ENCODE measurements around the gene SUGT1. TPM values are rescaled to one million over a fixed set of nuclear protein-coding genes. Genes with fewer than 3 reads are reported as not detected.
"Not testable (repeated sequence)": the region's sequence is repeated elsewhere in the genome, so short reads cannot be mapped to it uniquely, and the experiment has no call there.

Gene SUGT1
- total RNA-seq, 1 experiment from 2014 or later, result 29.6 TPM

DNA sequence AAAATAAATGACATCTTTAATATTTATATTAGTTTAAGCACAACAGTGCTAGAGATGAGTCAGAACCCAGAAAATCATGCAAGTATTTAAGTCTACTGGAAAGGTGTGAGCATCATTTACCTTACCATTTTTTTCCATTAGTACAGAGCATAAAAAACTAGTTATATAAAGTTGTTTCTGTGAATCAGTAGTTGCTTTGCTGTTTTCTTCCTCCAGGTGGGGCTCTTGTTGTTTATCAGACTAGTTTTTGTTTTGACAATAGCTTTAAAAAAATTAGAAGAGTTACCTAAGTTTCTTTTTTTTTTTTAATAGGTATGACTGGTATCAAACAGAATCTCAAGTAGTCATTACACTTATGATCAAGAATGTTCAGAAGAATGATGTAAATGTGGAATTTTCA, 12.7 kb downstream of the SUGT1 start:
- DNase-seq (ENCODE audit: low spot score), result peak; percentile 62

DNA sequence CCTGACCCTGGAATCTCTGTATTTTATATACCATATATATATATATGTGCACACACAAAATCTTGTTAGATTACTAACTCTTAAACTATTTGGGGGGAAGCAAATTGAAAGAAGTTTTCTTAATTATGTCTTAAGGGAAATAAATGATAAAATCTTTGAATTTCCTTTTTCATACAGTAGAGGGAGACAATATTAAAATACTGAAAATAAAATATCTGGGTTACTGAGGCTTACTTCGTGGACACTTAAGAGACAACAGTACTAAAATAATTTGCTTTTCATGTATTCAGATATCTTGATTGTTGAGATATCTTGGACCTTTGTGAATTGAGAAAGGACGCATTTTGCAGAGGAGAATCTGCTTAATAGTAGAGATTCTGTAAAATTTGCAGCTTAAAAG, 17.0 kb downstream of the SUGT1 start:
- DNase-seq (ENCODE audit: low spot score), result no peak

DNA sequence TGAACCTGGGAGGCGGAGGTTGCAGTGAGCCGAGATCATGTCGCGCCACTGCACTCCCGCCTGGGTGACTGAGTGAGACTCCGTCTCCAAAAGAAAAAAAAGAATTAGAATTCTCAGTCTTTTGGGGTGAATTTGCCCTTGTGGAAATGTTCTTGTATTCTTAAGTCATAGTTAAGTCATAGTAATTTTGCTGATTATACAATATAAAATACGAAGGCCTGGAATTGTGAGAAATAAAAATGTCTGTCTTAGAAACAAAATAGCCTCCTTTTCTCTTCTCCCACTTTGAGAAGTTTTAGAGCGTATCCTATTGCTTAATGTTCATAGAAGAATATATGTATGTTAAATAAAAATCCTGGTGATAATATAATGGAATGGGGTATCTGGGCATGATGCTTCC, 18.1 kb downstream of the SUGT1 start:
- DNase-seq (ENCODE audit: low spot score), result no peak

DNA sequence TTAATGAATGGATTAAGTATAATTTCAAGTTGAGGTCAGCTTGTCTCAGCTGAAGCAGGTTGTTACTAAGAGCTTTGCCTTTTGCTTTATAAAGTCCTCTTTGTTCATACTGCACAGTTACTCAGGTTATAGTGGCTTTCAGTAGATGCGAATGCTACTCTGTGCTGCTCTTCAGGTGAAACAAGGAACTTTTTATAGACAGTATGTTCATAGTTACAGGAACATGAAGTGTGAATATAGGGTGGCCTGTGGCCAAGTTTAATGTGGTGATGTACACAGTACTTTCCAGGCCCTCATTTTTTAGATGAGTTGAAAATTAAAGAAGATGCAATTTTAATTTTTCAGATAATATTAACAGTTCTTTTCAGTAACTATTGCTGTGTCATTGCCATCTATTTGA, 20.8 kb downstream of the SUGT1 start:
- no peak for DNase-seq (ENCODE audit: low spot score)

DNA sequence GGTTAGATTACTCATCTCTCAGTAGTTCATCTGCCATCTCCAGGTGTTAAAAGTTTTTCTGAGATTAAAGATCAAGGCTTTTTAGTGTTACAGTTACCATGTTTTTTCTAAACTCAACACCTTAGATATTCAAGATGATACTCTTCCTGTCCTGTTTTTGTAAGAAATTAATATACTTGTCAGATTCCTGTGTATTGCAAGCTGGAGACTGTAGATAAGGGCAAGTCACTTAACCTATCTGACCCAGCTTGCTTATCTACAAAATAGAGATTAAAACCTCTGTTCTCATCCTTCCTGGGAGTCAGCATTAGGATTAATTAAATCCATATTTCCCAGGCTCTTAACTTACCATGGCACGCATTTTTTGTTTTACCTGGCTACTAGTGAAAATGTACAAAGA, 25.2 kb downstream of the SUGT1 start:
- no peak for DNase-seq (ENCODE audit: low spot score)

DNA sequence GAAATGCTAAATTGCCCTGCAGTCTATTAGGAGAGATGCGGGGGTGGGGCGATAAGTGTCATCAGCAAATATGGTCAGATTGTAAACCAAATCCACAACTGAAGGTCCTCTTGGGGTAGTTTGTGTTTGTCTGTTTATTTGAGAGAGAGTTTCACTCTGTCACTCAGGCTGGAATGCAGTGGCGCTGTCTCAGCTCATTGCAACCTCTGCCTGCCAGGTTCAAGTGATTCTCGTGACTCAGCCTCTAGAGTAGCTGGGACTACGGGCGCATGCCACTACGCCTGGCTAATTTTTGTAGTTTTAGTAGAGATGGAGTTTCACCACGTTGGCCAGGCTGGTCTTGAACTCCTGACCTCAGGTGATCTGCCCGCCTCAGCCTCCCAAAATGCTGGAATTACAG, 33.2 kb downstream of the SUGT1 start:
- DNase-seq (ENCODE audit: low spot score), result not testable (repeated sequence)

DNA sequence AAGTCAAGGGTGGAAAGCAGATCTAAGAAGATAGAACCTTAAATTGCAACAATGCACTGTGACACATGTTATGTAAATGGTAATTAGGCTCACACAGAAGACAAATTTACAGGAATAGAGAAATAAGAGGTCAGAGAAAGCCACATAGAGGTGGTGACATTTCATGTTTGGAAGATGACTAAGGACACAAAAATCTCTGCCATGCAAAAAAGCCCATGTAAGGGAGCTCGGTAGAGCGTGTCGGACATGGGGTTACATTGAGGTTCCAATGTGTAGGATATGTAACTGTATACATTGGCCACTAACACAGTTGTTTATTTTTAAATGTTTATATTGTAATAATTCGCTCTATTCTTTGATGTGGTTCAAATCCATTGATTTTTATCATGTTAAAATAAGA, 33.7 kb downstream of the SUGT1 start:
- no peak for DNase-seq (ENCODE audit: low spot score)

DNA sequence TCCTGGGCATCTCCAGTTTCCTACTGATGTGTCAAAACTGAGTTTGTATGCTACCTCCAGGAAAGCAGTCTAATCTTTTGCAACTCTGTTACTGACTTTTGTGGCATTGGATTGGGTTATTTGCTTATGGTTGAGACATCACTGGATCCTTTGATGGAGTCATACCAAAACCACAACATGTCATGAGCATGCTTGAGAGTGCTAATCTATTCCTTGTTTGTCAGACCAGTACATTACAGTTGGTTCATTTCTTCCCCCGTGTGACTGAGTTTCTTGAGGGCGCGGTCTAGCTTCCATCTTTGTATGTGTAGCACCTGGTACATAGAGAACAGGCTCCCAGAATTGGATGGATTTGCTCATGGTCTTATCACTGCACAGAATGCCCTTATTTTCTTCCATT, 43.2 kb downstream of the SUGT1 start:
- no peak for DNase-seq (ENCODE audit: low spot score)

DNA sequence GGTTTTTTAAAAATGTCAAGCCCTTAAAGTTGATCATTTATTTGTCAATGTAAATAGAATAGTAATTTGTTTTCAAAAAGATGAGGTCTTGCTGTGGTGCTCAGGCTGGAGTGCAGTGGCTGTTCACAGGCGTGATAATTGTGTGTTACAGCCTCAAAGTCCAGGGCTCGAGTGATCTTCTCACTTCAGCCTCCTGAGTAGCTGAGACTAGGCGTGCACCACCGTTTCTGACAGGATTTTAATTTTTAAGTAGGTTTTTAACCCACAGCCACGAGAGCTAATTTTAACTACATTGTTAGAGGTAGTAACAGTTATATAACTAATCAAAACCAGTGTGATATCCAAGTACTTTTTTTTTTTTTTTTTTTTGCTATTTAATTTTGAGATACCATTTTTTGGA, 43.9 kb downstream of the SUGT1 start:
- no peak for DNase-seq (ENCODE audit: low spot score)

DNA sequence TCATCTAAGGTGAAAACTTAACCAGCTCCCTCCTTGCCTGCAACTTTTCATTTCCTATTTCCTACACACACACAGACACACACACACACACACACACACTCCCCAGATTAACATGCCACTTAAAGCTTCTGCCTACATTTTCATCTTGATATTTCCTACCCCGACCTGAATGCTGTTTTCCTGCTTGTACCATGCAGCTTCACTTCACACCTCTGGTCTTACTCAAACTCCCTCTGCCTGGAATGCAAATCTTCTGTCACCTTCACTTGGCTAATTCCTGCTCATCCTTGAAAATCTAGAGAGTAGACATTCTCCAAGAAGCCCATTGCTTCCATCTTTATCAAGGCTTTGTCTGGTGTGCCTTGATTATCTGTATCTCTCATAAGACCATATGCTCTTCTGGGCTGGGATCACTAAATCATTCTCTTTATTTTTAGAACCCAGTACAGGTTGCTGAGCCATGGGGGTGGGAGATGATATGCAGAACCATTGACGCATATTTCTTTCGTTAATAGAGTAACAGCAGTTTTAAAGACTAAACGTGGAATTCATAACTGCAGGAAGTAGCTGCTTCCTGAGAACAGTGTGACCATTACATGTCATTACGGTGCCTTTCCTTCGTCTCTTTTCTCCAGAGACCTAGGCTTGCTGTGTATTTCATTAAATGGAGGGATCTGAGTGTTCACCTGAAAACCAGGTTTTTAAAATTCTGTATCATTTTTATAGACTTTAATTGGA, 49.3 kb downstream of the SUGT1 start:
- DNase-seq (ENCODE audit: low spot score), result no peak

DNA sequence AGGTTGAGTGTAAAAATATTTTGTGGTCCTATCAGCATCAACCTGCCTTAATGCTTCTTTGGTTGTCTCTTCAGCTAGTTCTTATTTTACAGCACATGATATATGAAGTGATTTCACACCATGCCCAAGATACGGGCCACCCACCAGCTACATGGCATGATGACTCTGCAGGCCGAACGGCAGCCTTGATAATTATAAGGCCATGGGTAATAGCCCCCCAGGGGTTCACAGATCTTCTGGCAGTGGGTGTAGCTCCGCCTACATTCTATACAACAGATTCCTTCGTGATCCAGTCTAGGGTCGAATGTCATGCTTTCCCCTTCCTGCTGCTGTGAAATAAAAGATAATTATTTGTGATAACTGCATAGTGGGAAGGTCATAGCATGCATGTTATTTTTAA, 50.8 kb downstream of the SUGT1 start:
- DNase-seq (ENCODE audit: low spot score), result no peak

DNA sequence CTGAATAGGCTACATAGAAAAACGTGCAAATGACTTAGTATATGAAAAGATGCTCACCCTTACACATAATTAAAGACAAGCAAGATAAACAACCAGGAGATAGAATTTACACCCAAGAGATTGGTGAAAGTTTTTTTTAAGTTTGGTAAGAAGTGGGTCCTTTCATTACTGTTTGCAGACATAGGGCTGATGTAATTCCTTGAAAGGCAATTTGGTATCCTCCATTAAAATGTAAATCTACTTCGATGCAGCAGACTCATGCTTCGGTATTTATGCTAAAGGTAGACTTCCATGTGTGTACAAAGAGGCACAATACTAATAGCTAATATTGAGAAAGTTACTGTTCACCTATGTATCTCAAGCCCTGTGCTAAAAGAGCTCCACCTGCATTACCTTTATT, 53.4 kb downstream of the SUGT1 start:
- no peak for DNase-seq (ENCODE audit: low spot score)

DNA sequence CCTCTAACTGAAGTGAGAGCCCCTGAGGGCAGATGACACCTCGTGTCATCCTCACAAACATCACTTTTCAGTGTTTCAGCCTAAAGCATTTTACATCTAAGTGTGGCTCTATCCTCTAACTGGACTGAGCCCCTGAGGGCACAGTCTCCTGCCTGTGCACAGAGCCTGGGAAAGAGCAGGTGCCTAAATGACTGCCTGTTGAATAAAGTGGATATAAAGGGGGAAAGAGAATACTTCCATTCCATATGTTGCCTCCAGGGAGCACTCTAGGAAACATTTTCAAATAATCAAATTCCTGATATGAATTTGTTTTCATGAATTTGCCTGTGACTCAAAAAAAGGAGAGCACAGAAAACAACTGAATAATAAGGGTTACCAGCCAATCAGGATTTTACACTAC, 54.7 kb downstream of the SUGT1 start:
- peak; percentile 24 for DNase-seq (ENCODE audit: low spot score)

DNA sequence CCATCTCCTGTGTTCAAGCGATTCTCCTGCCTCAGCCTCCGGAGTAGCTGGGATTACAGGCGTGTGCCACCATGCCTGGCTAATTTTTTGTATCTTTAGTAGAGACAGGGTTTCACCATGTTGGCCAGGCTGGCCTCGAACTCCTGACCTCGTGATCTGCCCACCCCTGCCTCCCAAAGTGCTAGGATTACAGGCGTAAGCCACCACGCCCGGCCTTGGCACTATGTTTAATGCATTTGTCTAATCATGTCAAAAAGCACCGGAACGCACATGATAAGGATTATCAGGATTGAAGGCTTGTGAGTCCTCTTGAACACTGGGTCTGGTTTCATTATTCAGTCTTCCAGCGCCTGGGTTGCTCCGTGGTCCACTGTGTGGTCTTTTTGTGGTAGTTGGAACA, 55.6 kb downstream of the SUGT1 start:
- DNase-seq (ENCODE audit: low spot score), result not testable (repeated sequence)

DNA sequence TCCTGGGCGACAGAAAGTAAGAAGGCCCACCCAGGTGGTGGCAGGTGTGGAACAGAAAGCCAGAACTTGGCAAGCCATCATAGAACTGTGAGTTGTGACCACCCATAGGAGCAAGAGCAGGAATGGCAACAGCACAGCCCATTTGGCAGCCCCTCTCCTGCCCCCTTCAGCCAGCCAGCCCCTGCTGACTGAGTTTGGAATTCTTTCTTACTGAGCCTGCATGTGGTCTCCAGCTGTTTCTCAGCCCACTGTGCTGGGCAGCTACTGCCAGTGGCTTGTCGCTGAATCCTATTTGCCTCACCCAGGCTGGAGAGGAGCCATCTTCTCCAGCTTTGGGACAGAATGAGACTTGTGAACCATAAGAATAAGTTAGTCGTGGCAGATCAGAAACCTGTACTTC, 58.6 kb downstream of the SUGT1 start:
- DNase-seq (ENCODE audit: low spot score), result no peak

DNA sequence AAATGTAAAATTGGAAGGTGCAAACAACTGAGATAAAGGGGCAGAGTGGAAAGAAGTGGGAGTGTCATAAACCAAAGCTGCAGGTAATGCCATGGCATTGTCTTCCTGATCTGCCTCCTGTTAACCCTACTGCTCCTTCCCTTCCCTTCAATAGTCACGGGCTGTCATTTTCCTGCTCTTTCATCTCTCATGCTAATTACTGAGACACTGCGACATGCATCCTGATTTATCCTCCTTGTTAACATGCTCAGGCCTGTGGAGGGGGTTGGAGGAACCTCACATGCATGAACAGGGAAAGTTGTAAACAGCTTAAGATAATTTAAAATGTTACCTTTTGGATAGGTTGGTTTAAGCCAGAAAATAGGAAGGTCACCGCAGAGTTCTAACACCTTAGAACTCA, 59.7 kb downstream of the SUGT1 start:
- no peak for DNase-seq (ENCODE audit: low spot score)

DNA sequence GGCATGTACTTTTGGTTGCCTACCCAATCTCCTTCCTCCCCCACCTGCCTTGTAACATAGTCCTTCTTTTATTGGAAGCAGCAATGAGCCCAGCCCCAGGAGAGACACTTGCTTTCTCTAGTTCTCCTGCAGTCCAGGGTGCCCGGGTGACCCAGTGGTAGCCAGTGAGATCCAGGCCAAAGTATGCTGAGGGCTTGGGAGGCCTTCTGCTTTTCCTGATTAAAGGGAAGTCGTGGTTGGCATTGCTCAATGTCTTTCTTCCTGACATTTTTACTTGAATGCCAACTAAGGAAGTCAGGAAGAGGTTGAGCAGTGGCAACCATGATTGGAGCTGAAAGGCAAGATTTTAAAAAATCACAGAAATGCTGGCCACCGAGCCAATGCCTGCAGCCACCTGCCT, 61.3 kb downstream of the SUGT1 start:
- no peak for DNase-seq (ENCODE audit: low spot score)

DNA sequence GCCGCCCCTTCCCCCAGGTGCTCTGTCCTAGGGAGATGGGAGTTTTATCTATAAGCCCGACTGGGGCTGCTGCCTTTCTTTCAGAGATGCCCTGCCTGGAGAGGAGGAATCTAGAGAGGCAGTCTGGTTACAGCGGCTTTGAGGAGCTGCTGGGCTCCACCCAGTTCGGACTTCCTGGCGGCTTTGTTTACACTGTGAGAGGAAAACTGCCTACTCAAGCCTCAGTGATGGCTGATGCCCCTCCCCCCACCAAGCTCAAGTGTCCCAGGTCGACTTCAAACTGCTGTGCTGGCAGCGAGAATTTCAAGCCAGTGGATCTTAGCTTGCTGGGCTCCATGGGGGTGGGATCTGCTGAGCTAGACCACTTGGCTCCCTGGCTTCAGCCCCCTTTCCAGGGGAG, 68.3 kb downstream of the SUGT1 start:
- peak; percentile 66 for DNase-seq (ENCODE audit: low spot score)

DNA sequence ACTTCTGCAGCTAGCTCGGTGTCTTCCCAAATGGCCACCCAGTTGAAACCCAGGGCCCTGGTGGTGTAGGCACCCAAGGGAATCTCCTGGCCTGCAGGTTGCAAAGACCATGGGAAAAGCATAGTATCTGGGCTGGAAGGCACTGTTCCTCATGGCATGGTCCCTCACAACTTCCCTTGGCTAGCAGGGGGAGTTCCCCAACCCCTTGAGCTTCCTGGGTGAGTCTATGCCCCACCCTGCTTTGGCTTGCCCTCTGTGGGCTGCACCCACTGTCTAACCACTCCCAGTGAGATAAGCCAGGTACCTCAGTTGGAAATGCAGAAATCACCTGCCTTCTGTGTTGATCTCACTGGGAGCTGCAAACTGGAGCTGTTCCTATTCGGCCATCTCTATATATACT, 68.7 kb downstream of the SUGT1 start:
- not testable (repeated sequence) for DNase-seq (ENCODE audit: low spot score)

DNA sequence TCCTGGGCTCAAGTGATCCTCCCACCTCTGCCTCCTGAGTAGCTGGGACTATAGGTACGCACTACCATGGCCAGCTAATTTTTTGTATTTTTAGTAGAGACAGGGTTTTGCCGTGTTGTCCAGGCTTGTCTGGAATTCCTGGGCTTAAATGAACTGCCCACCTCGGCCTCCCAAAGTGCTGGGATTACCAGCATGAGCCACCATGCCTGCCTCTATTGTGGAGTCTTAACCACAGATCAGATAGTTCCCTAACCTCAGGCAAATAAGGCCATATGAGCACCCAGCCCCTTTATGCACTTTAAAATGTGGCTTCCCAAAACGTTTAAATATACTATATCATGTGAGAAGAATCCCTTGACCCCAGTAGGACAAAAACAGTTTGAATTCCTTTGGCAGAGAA, 70.5 kb downstream of the SUGT1 start:
- DNase-seq (ENCODE audit: low spot score), result no peak

DNA sequence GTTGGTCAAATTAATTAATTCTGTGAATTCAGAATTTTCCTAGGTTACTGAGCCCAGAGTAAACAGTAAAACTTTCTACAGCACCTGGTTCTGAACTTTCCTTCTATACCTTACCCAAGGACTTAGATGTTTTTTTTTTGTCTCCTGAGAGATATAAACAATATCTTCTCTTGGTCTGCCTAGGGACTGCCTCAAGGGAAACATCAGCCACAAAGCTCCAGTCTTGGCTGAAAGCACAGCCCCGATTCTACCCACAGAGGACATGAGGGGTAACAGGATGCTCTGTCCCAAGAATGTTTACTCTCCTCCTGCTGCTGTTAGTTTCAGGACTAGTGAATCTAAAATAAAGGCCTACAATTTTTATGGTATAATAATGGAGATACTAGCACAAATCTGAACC, 72.7 kb downstream of the SUGT1 start:
- no peak for DNase-seq (ENCODE audit: low spot score)

DNA sequence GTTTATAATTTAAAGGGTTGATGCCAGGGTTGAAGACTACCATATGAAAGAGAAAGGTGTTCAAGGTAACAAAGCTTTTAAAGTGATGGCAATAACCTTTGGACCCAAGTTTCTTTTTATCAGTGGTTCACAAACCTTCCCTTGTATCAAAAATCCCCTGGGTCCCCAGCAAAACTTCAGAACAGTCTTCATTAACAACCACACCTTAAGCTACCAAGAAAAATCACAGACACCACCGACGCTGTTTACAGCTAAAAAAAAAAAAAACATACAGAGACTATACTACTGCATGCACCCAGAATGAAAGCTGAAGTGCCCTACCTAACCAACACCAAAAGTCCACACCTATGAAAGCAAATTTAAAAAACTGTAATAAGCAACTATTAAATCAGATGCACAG, 73.6 kb downstream of the SUGT1 start:
- no peak for DNase-seq (ENCODE audit: low spot score)

DNA sequence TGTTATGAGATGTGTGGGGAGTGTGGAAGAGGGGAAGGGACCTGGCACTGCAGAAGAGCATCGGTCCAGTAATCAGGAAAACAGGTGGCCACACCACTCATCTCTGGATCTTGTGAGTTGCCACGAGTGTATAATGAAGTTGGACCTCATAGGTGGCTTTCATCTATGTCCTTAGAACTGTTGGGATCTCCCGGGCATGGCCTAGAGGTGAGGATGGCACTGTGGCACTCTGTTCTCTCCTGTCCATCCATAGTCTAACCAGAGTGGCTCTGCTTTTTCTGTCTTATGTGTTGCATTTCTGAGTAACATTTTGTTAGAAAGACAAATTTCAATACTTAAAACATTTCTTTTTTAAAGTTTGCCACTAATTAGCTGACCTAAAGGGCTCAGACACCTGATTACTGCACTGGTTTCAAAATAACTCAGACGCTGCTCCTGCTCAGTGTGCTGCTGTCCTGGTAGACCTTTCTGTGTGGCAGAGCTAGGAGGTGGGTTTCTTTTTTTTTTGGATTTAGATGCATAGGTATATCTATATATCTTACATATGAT, 81.5 kb downstream of the SUGT1 start:
- no peak for DNase-seq (ENCODE audit: low spot score)

DNA sequence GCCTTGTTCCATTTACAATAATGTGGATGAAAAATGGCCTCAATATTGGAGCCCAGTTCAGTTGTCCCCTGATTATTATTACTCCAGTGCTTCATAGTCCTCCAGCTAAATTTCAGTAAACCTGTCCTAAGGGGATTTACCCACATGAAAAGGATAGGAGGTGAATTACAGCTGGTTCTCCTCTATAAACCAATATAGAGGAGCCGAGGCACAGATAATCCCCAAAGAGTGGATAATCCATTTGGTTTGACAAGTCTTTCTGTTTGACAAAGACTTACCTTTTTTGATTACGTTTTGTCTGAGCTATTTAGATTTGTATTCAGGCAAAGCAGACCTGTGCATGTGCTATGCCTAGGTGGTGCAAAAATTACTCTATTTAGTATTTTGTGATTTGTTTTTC, 84.3 kb downstream of the SUGT1 start:
- DNase-seq (ENCODE audit: low spot score), result no peak

All from HT-29 (cell line).